NCI-H82 treated with DMSO at 0.1 percent for 48 hours (cell line): Measurements from ENCODE around the gene NPC2.
A peak's percentile ranks its signal among the peaks of the same experiment; 100 is the strongest.

ENCODE experiments used
- DNase-seq: peaks from one replicate; lab custom pipeline; 2025; ENCODE audit not compliant: unreplicated experiment; lab: John Stamatoyannopoulos, UW

Gene NPC2

DNA sequence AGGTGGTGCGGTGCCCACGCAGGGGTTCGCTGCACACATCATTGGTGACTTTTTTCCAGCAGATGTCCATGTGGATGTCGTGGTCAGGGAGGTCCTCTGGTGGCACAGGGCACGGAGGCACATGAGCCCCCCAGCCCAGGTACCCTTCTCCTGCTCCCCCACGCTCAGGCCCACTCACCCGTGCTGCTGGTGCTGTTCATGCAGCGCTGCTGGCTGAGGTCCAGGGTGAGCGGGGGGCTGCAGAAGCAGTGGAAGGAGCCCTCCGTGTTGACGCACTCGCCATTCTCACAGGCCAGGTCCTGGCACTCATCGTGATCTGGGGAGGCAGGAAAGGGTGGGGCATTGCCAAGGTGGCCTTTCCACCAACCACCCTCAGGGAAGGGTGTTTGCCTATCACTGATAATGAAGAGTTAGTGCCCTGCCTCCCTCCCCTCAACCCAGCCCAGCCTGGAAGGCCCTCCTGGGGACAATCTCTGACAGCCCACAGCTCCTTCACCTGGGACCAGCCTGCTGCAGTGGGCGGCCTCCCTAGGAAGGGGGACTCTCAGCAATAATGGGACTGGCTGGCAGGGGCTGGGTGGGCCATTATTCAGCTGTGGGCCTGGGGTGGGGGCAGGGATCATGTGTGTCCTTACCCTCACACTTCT is 10.3 kb upstream of the NPC2 start:
- no peak for DNase-seq

DNA sequence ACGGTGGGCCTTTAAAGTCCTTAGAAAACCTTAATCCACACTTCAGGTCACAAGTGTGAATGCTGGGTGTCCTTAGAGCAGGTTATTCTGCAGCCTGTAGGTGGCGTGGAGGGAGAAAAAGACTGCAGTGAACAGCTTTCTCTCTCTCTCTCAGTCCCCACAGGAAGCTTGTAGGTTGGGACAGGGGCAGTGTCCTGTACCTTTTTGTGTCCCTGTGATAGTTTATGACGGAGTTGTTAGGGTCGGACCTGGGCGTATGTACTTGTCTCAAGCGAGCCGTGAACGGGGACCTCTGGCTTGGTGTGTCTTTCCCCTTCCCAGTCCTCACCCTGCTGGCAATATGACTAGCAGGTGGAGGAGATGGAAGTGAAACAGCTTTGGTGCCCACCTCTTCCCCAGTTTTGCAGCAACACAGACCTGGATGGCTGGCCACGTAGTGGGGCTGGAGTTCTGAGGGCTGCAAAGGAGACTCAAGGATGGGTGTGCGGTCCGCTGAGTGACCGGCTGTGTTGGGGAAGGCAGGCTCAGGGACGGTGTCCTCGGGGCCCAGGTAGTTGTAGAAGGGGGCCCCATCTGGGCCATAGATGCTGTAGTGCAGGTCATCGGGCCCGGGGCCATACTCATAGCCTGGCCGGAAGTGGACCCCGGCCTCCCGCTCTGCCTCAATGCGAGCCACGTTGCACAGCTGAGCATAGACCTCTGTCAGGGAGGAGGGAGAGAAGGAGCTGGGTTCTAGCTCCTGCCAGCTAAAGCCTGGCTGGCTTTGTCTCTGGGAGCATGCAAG is 9.3 kb upstream of the NPC2 start:
- peak; percentile 39 for DNase-seq

GRCh38 chr14:74501691-74502090 is 8.6 kb upstream of the NPC2 start:
- DNase-seq: no peak

- DNase-seq: peak; percentile 56
Measured at GRCh38 chr14:74501135-74501614, 8.1 kb upstream of the NPC2 start.

- DNase-seq: no peak
Measured at GRCh38 chr14:74500417-74501134, 7.5 kb upstream of the NPC2 start.

GRCh38 chr14:74495356-74495755 is 2.3 kb upstream of the NPC2 start:
- DNase-seq: no peak

GRCh38 chr14:74493343-74494261 is 497 bp upstream of the NPC2 start, which contains the start of gene ISCA2:
Gene ISCA2 (plus strand): TSS chr14:74493765. CDS start chr14:74493775, 10 bp downstream.
- DNase-seq: peak; percentile 99

GRCh38 chr14:74491956-74492775 is 939 bp downstream of the NPC2 start:
- no peak for DNase-seq

DNA sequence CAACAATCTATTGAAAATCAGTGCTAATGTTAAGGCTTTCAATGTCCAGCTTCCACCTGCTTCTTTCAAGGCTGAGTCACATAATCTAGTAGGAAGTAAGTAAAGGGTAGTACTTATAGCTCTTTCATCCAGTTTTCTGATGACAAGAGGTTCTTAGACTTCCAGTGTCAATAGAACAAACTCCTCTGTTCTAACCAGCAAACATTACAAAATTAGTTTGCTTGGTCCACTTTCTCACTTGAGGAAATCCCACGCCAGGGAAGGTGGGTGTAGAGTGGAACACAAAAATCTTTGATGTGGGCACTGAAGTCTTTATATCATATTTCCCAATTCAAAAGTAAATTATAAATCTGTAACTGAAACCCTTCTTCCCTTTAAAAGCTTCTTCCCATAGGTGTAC is 2.6 kb downstream of the NPC2 start:
- no peak for DNase-seq

GRCh38 chr14:74488786-74489397 is 4.2 kb downstream of the NPC2 start:
- DNase-seq: no peak

DNA sequence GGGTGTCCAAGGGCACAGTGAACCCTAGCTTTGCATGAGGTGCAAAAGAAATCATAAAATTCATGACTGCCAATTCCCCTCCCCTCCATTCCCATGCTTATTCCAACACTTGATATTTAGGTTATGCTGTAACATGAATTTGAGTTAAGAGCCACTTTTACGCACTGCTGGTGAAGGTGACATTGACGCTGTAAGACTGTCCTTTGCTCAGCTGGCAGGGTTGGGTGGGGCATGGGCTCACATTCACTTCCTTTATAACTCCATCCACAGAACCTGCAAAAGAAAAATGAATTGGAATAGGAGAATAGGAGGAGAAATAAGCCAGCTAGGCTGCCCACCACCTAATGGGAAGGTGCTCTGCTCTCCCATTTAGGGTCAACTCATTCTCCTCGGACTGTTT is 6.9 kb downstream of the NPC2 start:
- no peak for DNase-seq

- no peak for DNase-seq
Measured at GRCh38 chr14:74483321-74483720, 9.8 kb downstream of the NPC2 start.

DNA sequence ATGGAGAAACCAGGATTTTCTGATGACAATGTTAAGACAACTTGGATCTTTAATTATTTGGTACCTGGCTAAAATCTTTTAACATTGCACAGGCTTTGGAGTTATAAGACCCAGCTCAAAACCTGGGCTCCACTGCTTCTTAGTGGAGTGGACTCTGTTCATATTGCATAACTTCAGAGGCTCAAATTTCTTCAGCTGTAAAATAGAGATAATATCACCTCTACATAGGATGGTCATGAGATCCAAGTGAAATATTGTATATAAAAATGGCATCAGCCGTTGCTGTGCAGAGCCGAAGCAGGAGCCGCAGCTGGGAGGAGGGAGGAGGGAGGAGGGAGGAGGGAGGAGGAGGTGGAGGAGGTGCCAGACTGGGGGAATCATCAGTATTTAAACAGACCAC is 10.5 kb downstream of the NPC2 start:
- no peak for DNase-seq

GRCh38 chr14:74480046-74480445 is 13.1 kb downstream of the NPC2 start:
- no peak for DNase-seq

- peak; percentile 52 for DNase-seq
Measured at GRCh38 chr14:74478996-74479635, 14.0 kb downstream of the NPC2 start.

- DNase-seq: no peak
Measured at GRCh38 chr14:74476607-74477006, 16.5 kb downstream of the NPC2 start.

DNA sequence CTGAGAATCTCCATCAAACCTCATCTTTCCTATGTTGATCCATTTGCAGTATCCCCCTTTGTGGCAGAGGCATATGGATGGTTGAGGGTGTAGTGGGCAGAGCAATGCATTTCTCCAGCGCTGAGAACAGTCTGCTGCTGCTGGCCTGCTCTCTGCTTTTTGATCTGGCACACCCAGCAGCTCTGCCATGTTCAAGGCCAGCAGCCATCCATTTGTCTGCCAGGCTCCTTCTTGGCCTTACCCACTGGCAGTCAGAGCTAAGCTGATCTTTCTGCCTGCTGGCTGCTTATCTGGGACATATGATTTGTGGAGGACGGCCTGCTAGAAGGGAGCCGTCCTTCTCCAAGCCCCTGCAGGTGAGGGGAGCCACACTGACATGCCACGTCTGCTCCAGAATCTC is 17.0 kb downstream of the NPC2 start:
- DNase-seq: no peak

DNA sequence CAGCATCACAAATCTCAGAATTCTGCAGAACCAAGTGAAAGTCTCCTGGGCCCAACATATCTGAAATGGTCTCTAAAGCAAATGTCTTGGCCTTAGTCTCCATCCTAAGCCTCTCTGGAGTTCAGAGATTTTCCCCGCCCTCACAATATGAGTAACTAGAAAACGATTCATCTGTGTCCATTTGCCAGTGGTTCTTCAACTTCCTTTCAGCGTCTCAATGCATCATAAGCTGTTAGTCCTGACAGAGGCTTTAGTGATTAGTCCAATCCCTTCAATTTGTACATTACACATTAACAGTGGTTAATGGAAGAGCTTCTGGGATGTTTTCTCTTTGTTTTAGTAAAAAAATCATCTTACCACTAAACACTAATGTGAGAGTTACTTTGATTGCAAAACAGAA is 17.4 kb downstream of the NPC2 start:
- no peak for DNase-seq

- peak; percentile 60 for DNase-seq
Measured at GRCh38 chr14:74474376-74474775, 18.7 kb downstream of the NPC2 start.
